Upper lobe of left lung (tissue), 4 donors: Measurements from ENCODE around the gene CCDC71L.

Experiments used
- EP300 ChIP-seq, 4 donors: sonication (generic); formaldehyde crosslinking; IDR thresholded peaks; one replicate each; pipeline ENCODE4 v1.5.1; 2017; ENCODE audit warnings: antibody characterized with exemption in 4 of 4, control low read depth in 2 of 4
- POLR2A ChIP-seq, 4 donors: fragments of 450-650 bp; IDR thresholded peaks; one replicate each; pipeline ENCODE4 v1.5.1; 2016 to 2017; ENCODE audit warnings: antibody characterized with exemption in 4 of 4, mild to moderate bottlenecking in 2 of 4
- POLR2AphosphoS5 ChIP-seq, 2 donors: sonication (generic); formaldehyde crosslinking; IDR thresholded peaks; one replicate each; pipeline ENCODE4 v1.5.1; 2017; ENCODE audit warnings: antibody characterized with exemption in 2 of 2
- TF ChIP-seq, protein P1 (sequence below), 6 experiments: fragments of 450-650 bp in 4 of 6; fragments of 200-600 bp in 2 of 6; sonication (generic) in 2 of 6; IDR thresholded peaks; one replicate each; pipeline ENCODE4 v1.5.1; 2016 to 2019; ENCODE audit warnings: antibody characterized with exemption in 6 of 6

DNA sequence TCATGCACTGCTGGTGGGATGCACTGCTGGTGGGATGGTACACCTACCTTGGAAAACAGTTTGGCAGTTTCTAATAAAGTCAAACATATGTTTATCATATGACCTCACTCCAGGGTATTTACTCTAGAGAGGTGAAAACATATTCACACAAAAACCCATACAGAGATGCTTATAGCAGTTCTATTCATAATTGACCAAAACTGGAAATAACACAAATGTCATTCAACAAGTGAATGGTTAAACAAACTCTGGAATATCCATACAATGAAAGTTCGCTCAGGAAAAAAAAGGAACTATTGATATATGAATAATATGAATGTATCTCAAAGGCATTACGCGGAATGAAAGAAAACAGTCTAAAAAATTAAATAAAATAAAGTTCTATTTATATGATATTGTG, 19.5 kb downstream of the CCDC71L start:
- TF ChIP-seq, protein P1, sequence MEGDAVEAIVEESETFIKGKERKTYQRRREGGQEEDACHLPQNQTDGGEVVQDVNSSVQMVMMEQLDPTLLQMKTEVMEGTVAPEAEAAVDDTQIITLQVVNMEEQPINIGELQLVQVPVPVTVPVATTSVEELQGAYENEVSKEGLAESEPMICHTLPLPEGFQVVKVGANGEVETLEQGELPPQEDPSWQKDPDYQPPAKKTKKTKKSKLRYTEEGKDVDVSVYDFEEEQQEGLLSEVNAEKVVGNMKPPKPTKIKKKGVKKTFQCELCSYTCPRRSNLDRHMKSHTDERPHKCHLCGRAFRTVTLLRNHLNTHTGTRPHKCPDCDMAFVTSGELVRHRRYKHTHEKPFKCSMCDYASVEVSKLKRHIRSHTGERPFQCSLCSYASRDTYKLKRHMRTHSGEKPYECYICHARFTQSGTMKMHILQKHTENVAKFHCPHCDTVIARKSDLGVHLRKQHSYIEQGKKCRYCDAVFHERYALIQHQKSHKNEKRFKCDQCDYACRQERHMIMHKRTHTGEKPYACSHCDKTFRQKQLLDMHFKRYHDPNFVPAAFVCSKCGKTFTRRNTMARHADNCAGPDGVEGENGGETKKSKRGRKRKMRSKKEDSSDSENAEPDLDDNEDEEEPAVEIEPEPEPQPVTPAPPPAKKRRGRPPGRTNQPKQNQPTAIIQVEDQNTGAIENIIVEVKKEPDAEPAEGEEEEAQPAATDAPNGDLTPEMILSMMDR (IDR thresholded peaks at IDR 0.05), result no peak
- no peak for TF ChIP-seq POLR2A (IDR thresholded peaks at IDR 0.05)
- TF ChIP-seq POLR2AphosphoS5 (IDR thresholded peaks at IDR 0.05), result no peak
- no peak for TF ChIP-seq EP300 (IDR thresholded peaks at IDR 0.05)
